Measurements from ENCODE around the gene ITSN1. TPM values are rescaled to one million over a fixed set of nuclear protein-coding genes. Genes with fewer than 3 reads are reported as not detected.

The ITSN1 gene
- total and polyA plus RNA-seq, 3 donors from 2014 or later: 20.0 to 56.6 (median 48.4) TPM

DNA sequence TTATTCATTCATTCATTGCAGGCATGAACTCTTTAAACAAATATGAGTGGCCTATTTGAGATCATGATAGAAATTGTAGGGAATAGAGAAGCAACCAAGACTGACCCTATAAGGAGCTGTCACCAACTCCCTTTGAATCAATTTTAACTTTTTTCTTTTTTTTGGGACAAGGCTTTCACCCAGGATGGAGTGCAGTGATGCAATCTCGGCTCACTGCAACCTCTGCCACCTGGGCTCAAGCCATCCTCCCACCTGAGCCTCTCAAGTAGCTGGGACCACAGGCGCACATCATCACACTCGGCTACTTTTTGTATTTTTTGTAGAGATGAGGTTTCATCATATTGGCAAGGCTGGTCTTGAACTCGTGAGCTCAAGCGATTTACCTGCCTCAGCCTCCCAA is 290.4 kb downstream of the ITSN1 start:
- no peaks in the 10 kb centered on the region for H3K36me3 ChIP-seq (ENCODE audit: low read depth, missing control alignments)
- no peaks in the 10 kb centered on the region for H3K9me3 ChIP-seq
- no peaks in the 10 kb centered on the region for H3K27me3 ChIP-seq
- no peak overlapping the region for H3K27ac ChIP-seq
- intact Hi-C loops (cut with DNase I; ENCODE audit: low total_unique reads): loop anchor here (10.0 kb wide), 1 partner anchor 412 kb away; no protein-coding TSS in a partner anchor
- TF ChIP-seq POLR2A (IDR thresholded peaks at IDR 0.05) (no peak), CTCF (IDR thresholded peaks at IDR 0.05) (no peak)
- DNase-seq: no peak
- 88 to 99% methylated on average over 5 of the region's 5 CpGs for WGBS, 2 donors
- no peaks in the 10 kb centered on the region for H3K4me1 ChIP-seq
- H3K4me3 ChIP-seq: no peak overlapping the region

DNA sequence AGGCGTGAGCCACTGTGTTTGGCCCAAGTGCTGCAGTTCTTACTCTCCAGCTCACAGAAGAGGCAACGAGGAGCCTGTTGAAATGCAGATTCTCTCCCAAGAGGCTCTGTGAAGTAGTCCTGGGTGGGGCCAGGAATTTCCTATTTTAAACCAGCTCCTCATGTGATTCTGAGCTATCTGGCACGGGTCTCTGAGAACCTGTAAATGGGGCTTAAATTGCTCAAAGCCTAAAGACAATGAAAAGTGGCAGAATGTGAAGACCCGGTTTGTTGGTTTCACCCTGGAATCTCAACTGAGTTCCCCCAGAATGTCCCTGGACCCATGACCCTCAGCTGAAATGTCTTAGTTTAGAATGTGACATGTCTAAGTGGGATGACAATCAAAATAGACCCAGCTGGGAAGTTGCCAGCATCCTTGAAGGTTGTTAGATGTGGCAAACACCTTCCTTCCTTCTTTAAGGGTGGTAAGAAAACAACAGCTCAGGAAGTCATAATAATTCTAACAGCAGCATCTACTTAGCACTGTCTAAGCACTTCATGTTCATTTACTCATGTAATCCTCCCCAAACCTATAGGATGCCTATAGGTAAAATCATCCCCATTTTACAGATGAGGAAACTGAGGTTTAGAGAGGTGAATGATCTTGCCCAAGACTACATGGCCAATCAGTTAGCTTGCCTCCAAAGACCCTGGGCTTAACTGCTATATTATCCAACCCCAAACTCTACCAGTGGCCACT is 294.2 kb downstream of the ITSN1 start:
- no peaks in the 10 kb centered on the region for H3K9me3 ChIP-seq
- intact Hi-C loops (cut with DNase I; ENCODE audit: low total_unique reads): loop anchor here (10.0 kb wide), 1 partner anchor 408 kb away; no protein-coding TSS in a partner anchor
- no peak overlapping the region for H3K4me3 ChIP-seq
- H3K27ac ChIP-seq: no peak overlapping the region
- no peak for DNase-seq
- WGBS, 2 donors: 69 to 78% methylated on average over 4 of the region's 4 CpGs
- no peaks in the 10 kb centered on the region for H3K4me1 ChIP-seq
- H3K36me3 ChIP-seq (ENCODE audit: low read depth, missing control alignments): no peaks in the 10 kb centered on the region
- no peak for TF ChIP-seq POLR2A (IDR thresholded peaks at IDR 0.05)
- no peak for TF ChIP-seq CTCF (IDR thresholded peaks at IDR 0.05)
- H3K27me3 ChIP-seq: no peaks in the 10 kb centered on the region

- Histone ChIP-seq H3K4me3 (no peak overlapping the region), H3K27me3 (no peaks in the 10 kb centered on the region), H3K4me1 (no peaks in the 10 kb centered on the region), H3K36me3 (ENCODE audit: low read depth, missing control alignments) (no peaks in the 10 kb centered on the region), H3K9me3 (no peaks in the 10 kb centered on the region), H3K27ac (no peak overlapping the region)
- intact Hi-C loops (cut with DNase I; ENCODE audit: low total_unique reads): loop anchor here (10.0 kb wide), 1 partner anchor 408 kb away; no protein-coding TSS in a partner anchor
- no peak for DNase-seq
- TF ChIP-seq POLR2A (IDR thresholded peaks at IDR 0.05): no peak
- no peak for TF ChIP-seq CTCF (IDR thresholded peaks at IDR 0.05)
- WGBS, 2 donors: 87% methylated on average over 4 of the region's 4 CpGs
These were observed 294.8 kb downstream of the ITSN1 start for GRCh38 chr21:33937146-33937545.

DNA sequence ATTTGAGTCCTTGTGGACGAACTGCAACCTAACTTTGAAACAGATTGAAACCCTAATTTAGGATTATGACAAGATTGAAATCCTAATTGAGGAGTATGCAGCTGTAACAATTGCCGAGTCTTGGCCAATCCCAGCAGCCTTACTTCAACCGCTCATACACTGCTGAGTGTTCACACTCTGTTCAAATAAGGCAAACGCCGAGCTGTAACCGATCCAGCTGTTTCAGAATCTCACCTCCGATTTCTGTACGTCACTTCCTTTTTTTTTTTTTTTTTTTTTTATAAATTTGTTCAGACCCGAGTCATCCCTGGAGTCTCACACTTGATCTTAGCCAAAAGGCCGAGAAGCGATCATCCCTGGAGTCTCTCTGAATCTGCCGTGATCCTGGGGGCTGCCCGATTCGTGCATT is 295.6 kb downstream of the ITSN1 start:
- no peaks in the 10 kb centered on the region for H3K9me3 ChIP-seq
- intact Hi-C loops (cut with DNase I; ENCODE audit: low total_unique reads): loop anchor here (10.0 kb wide), 1 partner anchor 407 kb away; no protein-coding TSS in a partner anchor
- H3K4me3 ChIP-seq: no peak overlapping the region
- WGBS, 2 donors: 87 to 93% methylated on average over 14 of the region's 14 CpGs
- no peaks in the 10 kb centered on the region for H3K36me3 ChIP-seq (ENCODE audit: low read depth, missing control alignments)
- no peaks in the 10 kb centered on the region for H3K27me3 ChIP-seq
- H3K4me1 ChIP-seq: no peaks in the 10 kb centered on the region
- no peak overlapping the region for H3K27ac ChIP-seq
- no peak for TF ChIP-seq CTCF (IDR thresholded peaks at IDR 0.05)
- no peak for TF ChIP-seq POLR2A (IDR thresholded peaks at IDR 0.05)
- no peak for DNase-seq

GRCh38 chr21:33938381-33938780 is 296.1 kb downstream of the ITSN1 start:
- no peak for TF ChIP-seq POLR2A (IDR thresholded peaks at IDR 0.05)
- no peak for TF ChIP-seq CTCF (IDR thresholded peaks at IDR 0.05)
- intact Hi-C loops (cut with DNase I; ENCODE audit: low total_unique reads): loop anchor here (10.0 kb wide), 1 partner anchor 406 kb away; no protein-coding TSS in a partner anchor
- Histone ChIP-seq H3K9me3 (no peaks in the 10 kb centered on the region), H3K4me1 (no peaks in the 10 kb centered on the region), H3K27me3 (no peaks in the 10 kb centered on the region), H3K27ac (no peak overlapping the region), H3K36me3 (ENCODE audit: low read depth, missing control alignments) (no peaks in the 10 kb centered on the region), H3K4me3 (no peak overlapping the region)
- 85 to 89% methylated on average over 3 of the region's 3 CpGs for WGBS, 2 donors
- no peak for DNase-seq
